Measurements from ENCODE around the gene CCDC188. TPM values are rescaled to one million over a fixed set of nuclear protein-coding genes. Genes with fewer than 3 reads are reported as not detected.

The CCDC188 gene
- polyA plus RNA-seq, 1 donor from 2014 or later: not detected

- no peak overlapping the region for H3K4me2 ChIP-seq (ENCODE audit: low read length)
- H3K4me3 ChIP-seq (ENCODE audit: low read length): no peak overlapping the region
- no peak overlapping the region for H3K9ac ChIP-seq (ENCODE audit: low read length)
- H3K27ac ChIP-seq (ENCODE audit: low read length): no peak overlapping the region
- H3K9me2 ChIP-seq (ENCODE audit: insufficient read depth, low read length): no peaks in the 10 kb centered on the region
- H3K9me3 ChIP-seq (ENCODE audit: low read length): no peaks in the 10 kb centered on the region
- H4K20me1 ChIP-seq (ENCODE audit: insufficient read depth): no peaks in the 10 kb centered on the region
- no peaks in the 10 kb centered on the region for H3K36me3 ChIP-seq (ENCODE audit: insufficient read depth, low read length)
- H2AFZ ChIP-seq (ENCODE audit: low read depth, low read length): no peak overlapping the region
- TF ChIP-seq SMC3 (conservative IDR thresholded peaks at IDR 0.05; ENCODE audit: poor library complexity): no peak
- TF ChIP-seq TAF1 (IDR thresholded peaks at IDR 0.05; ENCODE audit: low read depth): no peak
- no peak for TF ChIP-seq REST (IDR thresholded peaks at IDR 0.05; ENCODE audit: borderline replicate concordance)
- TF ChIP-seq MXI1 (conservative IDR thresholded peaks at IDR 0.05; ENCODE audit: poor library complexity, severe bottlenecking): no peak
- no peak for TF ChIP-seq EP300 (conservative IDR thresholded peaks at IDR 0.05; ENCODE audit: poor library complexity, severe bottlenecking)
- H3K79me2 ChIP-seq (replicated peaks; ENCODE audit: insufficient read depth, low read length): no peaks in the 10 kb centered on the region
- no peaks in the 10 kb centered on the region for H3F3A ChIP-seq (ENCODE audit: insufficient read depth, low read length, poor library complexity, severe bottlenecking)
- no peaks in the 10 kb centered on the region for H3K27me3 ChIP-seq (ENCODE audit: insufficient read depth, low read depth, low read length)
Measured at GRCh38 chr22:20129747-20130014, 21.2 kb downstream of the CCDC188 start.

GRCh38 chr22:20128902-20129746 lies 21.7 kb downstream of the CCDC188 start:
- Histone ChIP-seq H3K4me3 (ENCODE audit: low read length) (no peak overlapping the region), H2AFZ (ENCODE audit: low read depth, low read length) (no peak overlapping the region), H4K20me1 (ENCODE audit: insufficient read depth) (no peaks in the 10 kb centered on the region), H3K27ac (ENCODE audit: low read length) (no peak overlapping the region), H3K79me2 (replicated peaks; ENCODE audit: insufficient read depth, low read length) (no peaks in the 10 kb centered on the region), H3F3A (ENCODE audit: insufficient read depth, low read length, poor library complexity, severe bottlenecking) (no peaks in the 10 kb centered on the region), H3K9me3 (ENCODE audit: low read length) (no peaks in the 10 kb centered on the region), H3K9me2 (ENCODE audit: insufficient read depth, low read length) (no peaks in the 10 kb centered on the region), H3K27me3 (ENCODE audit: insufficient read depth, low read depth, low read length) (no peaks in the 10 kb centered on the region), H3K4me2 (ENCODE audit: low read length) (no peak overlapping the region), H3K36me3 (ENCODE audit: insufficient read depth, low read length) (no peaks in the 10 kb centered on the region), H3K9ac (ENCODE audit: low read length) (no peak overlapping the region)
- TF ChIP-seq CTCF (IDR thresholded peaks at IDR 0.05; ENCODE audit: poor library complexity, severe bottlenecking): no peak
- TF ChIP-seq TAF1 (IDR thresholded peaks at IDR 0.05; ENCODE audit: low read depth): no peak
- no peak for TF ChIP-seq REST (IDR thresholded peaks at IDR 0.05; ENCODE audit: borderline replicate concordance)
- no peak for TF ChIP-seq RAD21 (conservative IDR thresholded peaks at IDR 0.05)
- TF ChIP-seq SMC3 (conservative IDR thresholded peaks at IDR 0.05; ENCODE audit: poor library complexity): no peak
- TF ChIP-seq EP300 (conservative IDR thresholded peaks at IDR 0.05; ENCODE audit: poor library complexity, severe bottlenecking): no peak
- no peak for TF ChIP-seq MXI1 (conservative IDR thresholded peaks at IDR 0.05; ENCODE audit: poor library complexity, severe bottlenecking)
- no peak for TF ChIP-seq POLR2AphosphoS5 (IDR thresholded peaks at IDR 0.05)
- no peak for TF ChIP-seq EZH2 (IDR thresholded peaks at IDR 0.05; ENCODE audit: borderline replicate concordance, insufficient read depth, low read length, poor library complexity, severe bottlenecking)

Measured in neural cell (in vitro differentiated cells).